ENCODE measurements around the gene MLLT11. TPM values are rescaled to one million over a fixed set of nuclear protein-coding genes. Genes with fewer than 3 reads are reported as not detected.

The MLLT11 gene
- total RNA-seq, 1 donor, result 9.1 TPM

DNA sequence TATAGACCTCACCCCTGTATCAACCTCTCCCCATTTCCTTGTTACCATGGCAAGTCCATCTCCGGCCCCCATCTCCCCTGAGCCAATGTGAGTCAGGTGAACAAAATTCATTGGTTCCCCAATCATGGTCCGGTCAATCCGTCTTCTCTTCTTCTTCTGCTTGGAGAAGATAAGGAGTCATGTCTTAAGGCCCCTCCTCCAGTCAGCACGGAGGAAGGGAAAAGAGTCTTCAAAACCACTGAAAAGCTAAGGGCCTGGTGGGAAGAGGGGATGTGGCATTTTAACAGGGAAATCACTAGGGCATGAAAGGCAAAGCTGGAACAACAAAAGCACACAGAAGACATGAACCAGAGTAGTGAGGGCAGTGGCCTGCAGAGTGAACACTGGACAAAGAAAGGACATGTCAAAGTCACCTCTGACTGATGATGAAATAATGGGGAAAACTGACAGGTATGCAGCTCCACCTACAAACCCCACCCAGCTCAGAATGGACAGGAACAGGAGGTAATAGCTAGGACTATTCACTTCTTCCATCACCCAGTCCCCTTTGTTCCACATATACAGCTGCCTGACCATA lies 5.1 kb upstream of the MLLT11 start:
- no peak for DNase-seq (ENCODE audit: low read depth)
- H3K4me3 ChIP-seq (ENCODE audit: low read depth, low read length), result no peak overlapping the region
- TF ChIP-seq, protein P1, sequence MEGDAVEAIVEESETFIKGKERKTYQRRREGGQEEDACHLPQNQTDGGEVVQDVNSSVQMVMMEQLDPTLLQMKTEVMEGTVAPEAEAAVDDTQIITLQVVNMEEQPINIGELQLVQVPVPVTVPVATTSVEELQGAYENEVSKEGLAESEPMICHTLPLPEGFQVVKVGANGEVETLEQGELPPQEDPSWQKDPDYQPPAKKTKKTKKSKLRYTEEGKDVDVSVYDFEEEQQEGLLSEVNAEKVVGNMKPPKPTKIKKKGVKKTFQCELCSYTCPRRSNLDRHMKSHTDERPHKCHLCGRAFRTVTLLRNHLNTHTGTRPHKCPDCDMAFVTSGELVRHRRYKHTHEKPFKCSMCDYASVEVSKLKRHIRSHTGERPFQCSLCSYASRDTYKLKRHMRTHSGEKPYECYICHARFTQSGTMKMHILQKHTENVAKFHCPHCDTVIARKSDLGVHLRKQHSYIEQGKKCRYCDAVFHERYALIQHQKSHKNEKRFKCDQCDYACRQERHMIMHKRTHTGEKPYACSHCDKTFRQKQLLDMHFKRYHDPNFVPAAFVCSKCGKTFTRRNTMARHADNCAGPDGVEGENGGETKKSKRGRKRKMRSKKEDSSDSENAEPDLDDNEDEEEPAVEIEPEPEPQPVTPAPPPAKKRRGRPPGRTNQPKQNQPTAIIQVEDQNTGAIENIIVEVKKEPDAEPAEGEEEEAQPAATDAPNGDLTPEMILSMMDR (IDR thresholded peaks at IDR 0.05; ENCODE audit: insufficient read depth, low read depth, low read length), result no peak

- DNase-seq (ENCODE audit: low read depth), result no peak
Observed at GRCh38 chr1:151055581-151055980, 4.6 kb upstream of the MLLT11 start.

GRCh38 chr1:151056149-151056548 lies 4.0 kb upstream of the MLLT11 start:
- DNase-seq (ENCODE audit: low read depth), result no peak
- H3K4me3 ChIP-seq (ENCODE audit: low read depth, low read length), result no peak overlapping the region

More at GRCh38 chr1:151055581-151055980, 4.6 kb upstream of the MLLT11 start:
- H3K4me3 ChIP-seq (ENCODE audit: low read depth, low read length), result no peak overlapping the region
- TF ChIP-seq, protein P1 (IDR thresholded peaks at IDR 0.05; ENCODE audit: insufficient read depth, low read depth, low read length), result no peak

DNA sequence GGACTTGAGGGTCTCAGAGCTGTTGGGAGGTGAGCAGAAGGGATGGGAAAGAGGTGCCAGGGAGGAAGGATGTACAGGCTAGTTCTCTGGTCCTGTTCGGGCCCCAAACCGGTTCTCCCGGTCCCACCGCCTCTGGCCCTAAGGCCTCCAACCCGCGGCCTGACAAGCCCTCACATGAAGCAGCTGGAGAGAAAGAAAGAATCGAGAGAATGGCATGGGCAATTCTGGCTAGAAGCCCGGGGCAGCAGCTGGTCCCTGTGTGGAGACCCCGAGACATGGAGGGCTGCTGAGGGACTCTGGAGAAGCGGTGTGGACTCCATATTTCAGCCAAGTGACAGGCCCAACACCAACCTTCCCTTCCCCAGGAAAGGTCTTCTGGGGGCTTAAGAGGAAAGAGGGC lies 1.5 kb upstream of the MLLT11 start:
- TF ChIP-seq, protein P1 (IDR thresholded peaks at IDR 0.05; ENCODE audit: insufficient read depth, low read depth, low read length), result no peak
- peak overlapping the region; percentile 78 for H3K4me3 ChIP-seq (ENCODE audit: low read depth, low read length)
- DNase-seq (ENCODE audit: low read depth), result peak; percentile 48

More at GRCh38 chr1:151056149-151056548, 4.0 kb upstream of the MLLT11 start:
- TF ChIP-seq, protein P1 (IDR thresholded peaks at IDR 0.05; ENCODE audit: insufficient read depth, low read depth, low read length), result no peak

DNA sequence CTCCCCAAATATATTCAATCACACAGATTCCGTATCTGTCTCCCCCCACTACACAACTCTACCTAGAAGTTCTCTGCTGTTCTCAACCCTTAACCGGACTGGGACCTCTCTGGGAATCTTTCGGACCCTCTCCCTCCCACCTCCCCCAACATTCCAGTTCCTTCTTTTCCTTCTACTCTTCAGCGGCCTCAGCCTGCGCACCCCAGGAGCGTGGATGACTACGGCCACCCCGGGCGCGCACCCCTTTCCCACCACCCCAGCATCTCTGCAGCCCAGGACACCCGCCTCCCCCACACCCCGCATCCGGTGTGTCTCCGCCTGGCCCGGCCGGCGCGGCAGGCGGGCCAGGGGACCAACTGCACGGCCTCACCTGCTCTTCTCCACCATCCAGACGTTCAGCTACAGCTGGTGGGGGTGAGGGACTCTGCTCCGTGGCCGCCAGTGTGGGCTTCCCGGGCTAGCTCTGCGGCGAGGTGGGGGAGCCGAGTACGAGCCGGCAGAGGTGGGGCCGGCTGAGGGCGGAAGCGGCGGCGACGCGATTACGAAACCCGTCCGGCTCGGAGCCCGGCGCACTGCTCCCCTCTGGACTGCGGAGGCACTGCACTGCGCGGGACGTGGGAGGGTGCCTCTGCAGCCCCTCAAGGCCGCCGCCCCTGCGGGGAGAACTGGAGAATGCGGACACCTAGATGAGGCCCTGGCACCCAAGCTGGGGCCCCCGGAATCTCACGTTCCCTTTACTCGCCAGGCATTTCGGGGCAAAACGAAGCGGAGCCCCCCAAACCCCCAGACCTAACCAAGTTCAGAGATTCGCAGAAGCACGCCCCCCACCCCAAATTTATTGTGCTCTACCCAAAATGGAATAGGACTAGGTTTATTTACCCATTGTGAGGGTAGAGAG lies 839 bp upstream of the MLLT11 start, which contains the start of gene CDC42SE1:
TSS of gene CDC42SE1 (minus strand) at position 514 of the 898 bp plus-strand sequence. CDS start 3,892 bp downstream, outside the sequence.
- peak within 1 kb of the TSS; percentile 78 for H3K4me3 ChIP-seq (ENCODE audit: low read depth, low read length)
- DNase-seq (ENCODE audit: low read depth), result peak; percentile 85
- TF ChIP-seq, protein P1 (IDR thresholded peaks at IDR 0.05; ENCODE audit: insufficient read depth, low read depth, low read length), result peak; percentile 75

- TF ChIP-seq, protein P1 (IDR thresholded peaks at IDR 0.05; ENCODE audit: insufficient read depth, low read depth, low read length), result no peak
- peak overlapping the region; percentile 78 for H3K4me3 ChIP-seq (ENCODE audit: low read depth, low read length)
- no peak for DNase-seq (ENCODE audit: low read depth)
Observed at GRCh38 chr1:151060657-151061421, 642 bp downstream of the MLLT11 start.

Measured in fibroblast of villous mesenchyme (primary cell).